NCI-H187 (cell line): ENCODE data around the gene USP20.

Source experiments
- DNase-seq, 2 experiments: peaks; one replicate each; lab custom pipeline; 2025; lab: John Stamatoyannopoulos, UW

USP20 gene

DNA sequence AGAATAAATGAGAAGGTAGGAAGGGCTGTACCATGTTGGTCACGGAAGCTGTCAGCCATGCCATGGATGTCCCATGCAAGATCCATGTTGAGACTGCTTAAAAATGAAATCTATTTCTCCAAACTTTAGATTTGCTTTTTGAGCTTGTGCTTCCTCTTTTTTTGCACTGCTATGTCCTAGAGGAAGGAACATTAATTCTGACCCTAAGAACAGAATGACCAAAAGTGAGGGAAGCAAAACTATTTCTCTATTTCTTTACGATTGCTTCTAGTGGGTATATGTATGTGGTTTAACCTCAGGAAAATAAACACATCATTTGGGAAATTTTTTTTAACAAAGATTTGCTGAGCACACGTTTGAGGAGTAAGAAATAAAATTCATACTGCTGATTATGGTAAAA, 84.6 kb downstream of the USP20 start:
- no peak for DNase-seq

DNA sequence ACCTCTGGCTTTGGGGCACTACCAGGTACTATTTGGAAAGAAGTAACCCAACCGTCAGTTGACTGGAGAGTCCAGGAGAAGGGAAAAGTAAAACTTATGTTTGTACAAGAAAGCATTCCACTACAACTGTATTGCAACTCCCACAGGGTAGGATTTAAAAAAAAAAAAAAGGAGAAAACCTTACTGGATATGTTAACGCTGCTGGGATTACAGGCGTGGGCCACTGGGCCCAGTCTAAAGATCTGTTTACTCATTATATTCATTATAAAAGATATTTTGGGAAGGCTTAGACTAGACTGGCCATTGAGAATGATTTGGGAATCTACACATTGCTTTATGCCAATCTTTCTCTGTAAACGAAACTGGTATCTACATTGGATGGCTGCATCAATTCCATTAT, 86.6 kb downstream of the USP20 start:
- no peak for DNase-seq

DNA sequence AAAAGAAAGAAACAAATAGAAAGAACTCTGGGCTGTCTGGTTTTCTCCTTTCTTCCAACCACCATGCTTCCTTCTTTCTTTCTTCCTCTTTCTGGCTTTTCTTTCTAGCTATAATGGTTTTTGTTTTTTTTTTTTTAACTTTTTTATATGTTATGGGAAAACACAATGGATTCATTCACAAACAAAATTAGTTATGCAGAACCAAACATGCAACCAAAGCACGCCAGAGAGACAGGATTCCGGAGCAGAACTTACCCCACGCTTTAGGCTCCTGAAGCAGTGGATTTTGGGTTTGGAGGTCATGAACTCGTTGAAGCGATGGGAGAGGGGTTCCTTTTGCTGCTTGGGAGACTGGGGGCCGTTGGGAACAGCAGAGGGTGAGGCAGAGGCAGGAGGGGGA, 88.3 kb downstream of the USP20 start:
- no peak for DNase-seq

DNA sequence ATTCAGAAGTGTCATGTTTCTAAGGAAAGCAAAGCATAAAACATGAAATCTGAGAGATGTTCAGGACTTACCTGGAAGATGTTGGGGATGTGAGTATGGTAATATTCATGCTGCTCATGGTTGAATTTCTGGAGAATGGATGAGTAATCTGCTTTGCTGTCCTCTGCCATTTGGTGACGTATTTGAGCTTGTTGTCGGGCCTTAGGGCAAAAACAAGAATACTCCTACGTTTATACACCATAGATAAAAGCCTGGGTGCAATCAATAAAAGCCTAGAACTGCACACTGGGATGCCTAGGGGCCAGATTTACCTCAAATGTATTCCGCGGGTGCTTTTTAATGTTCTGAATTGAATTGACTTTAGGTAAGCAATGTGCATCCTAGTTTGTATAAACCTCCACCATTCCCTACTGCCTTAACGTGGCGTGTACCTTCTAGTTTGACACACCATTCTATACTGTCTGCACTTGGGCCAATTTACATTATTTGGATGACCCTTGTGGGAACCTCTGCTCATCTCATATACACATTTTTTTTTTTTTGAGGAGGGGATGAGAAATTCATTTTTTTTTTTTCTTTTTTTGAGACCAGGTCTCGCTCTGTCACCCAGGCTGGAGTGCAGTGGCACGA, 94.4 kb downstream of the USP20 start:
- DNase-seq = no peak

DNA sequence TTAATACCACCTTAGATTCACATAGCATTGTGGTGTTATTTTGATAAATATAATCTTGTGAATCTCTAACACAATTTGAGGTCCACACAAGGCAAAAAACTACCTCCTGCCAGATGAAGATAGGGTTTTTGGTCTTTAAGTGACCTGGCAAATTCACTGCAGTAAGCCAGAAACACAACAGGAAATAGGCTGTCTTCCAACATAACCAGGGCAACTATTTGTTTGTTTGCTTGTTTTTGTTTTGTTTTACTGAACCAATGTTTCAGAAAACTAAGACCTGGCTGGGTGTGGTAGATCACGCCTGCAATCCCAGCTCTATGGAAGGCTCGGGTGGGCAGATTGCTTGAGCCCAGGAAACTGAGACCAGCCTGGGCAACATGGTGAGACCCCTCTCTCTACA, 95.5 kb downstream of the USP20 start:
- no peak for DNase-seq
